ENCODE measurements around the gene DSTN. TPM values are rescaled to one million over a fixed set of nuclear protein-coding genes. Genes with fewer than 3 reads are reported as not detected.

Gene DSTN
- total RNA-seq, 1 donor from 2014 or later, result 258 TPM

DNA sequence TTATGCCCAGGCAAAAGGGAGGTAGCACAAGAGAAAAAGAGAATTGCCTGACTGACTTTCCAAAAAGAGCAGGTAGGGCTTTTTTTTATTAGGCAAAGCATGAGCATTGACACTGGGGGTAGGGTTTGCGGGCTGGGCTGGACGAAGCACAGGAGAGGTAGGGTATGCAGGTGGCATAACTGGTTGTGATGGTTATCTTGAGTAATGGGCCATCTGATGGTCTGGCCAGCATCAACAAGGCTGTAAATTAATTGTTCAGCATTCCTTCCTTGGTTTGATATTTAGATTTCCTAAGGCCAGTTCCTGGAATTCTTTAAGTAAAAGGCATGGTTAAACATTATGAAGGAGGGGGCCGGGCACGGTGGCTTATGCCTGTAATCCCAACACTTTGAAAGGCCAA is 24.7 kb upstream of the DSTN start:
- no peak for DNase-seq (ENCODE audit: low spot score in 2 of 2)
- FAIRE-seq, result no peak

- FAIRE-seq, result no peak
These were observed 20.7 kb upstream of the DSTN start for GRCh38 chr20:17549131-17549530.

DNA sequence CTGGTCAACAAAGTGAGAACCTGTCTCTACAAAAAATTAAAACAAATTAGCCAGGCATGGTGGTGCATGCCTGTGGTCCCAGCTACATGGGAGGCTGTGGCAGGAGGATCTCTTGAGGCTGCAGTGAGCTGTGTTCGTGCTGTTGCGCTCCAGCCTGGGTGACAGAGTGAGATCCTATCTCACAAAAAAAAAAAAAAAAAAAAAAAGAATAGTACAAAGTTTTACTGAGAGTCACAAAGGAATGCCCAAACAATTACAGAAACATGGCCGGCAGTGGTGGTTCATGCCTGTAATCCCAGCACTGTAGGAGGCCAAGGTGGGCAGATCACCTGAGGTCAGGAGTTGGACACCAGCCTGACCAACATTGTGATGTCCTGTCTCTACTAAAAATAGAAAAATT is 14.8 kb upstream of the DSTN start:
- DNase-seq (ENCODE audit: low spot score in 2 of 2) (no peak), FAIRE-seq (no peak)

More at GRCh38 chr20:17549131-17549530, 20.7 kb upstream of the DSTN start:
- no peak for DNase-seq (ENCODE audit: low spot score in 2 of 2)

GRCh38 chr20:17556837-17557674 is 12.8 kb upstream of the DSTN start:
- DNase-seq (ENCODE audit: low spot score in 2 of 2) (no peak), FAIRE-seq (no peak)

DNA sequence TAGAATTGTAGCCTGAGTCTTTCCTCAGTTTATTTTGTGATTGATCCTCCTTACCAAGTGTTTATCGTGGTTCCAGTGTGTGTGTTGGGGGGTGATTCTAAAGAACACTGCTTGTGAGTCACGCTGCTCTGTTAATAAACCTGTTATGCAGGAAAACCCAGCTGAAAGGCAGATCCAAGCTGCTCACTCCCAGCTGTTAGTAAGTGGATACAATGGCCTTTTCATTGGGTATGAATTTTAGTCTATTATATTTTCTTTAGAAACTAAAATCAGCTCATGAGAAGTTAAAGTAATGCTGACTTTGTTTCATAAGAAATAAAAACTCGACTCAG is 12.2 kb upstream of the DSTN start:
- no peak for FAIRE-seq

GRCh38 chr20:17558154-17558940 is 11.5 kb upstream of the DSTN start:
- FAIRE-seq (no peak), DNase-seq (ENCODE audit: low spot score in 2 of 2) (no peak)

More for the DNA sequence above, 12.2 kb upstream of the DSTN start:
- DNase-seq (ENCODE audit: low spot score in 2 of 2), result no peak

DNA sequence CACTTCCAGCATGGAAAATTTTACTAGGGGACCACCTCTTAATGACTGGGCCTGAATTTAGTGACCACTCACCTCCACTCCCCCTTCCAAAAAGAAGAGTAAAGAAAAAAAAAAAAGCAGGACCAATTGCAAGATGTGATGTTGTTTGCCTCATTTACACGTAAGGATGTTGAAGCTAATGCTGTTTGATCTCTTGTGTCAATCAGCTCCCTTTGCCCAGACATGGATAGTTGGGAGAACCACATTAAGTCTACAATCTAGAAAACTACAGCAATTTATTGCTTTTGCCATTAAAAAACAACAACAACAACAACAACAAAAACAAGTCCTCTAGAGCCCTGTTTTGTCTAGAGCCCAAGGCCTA is 11.0 kb upstream of the DSTN start:
- FAIRE-seq (no peak), DNase-seq (ENCODE audit: low spot score in 2 of 2) (no peak)

GRCh38 chr20:17559338-17559737 is 10.5 kb upstream of the DSTN start:
- DNase-seq (ENCODE audit: low spot score in 2 of 2), result no peak
- no peak for FAIRE-seq

DNA sequence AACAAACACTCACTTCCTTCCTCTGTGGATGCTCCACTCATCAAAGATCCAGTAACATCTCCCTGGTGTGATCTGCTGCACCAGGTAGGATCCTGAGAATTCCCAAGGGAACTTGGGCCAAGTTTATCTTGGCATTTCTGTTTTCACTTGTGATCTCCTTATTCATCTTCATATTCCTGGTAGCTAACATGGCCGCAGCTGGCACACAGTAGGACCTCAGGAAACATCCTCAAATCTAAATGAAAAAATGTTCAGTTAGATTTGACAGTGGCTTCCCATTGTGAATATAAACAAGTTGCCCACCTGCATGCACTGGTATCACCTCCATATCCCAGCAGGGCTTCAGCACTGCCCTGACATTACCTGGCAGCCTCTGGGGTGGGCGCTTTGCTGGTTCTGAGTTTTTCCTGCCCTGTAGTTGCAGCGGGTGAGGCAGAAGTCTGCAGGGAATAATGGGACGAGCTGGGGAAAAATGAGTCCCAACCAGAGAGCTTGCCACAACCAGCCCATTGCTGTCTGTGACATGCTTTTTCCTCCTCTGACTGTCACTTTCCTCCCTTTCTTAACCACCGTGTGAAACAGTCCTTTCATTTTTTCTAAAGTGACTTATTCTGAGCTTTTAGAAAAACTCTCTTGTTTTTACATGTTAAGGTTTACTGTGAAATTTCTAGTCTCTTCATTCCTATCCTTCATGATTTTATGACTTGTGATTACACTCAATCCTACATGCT is 9.4 kb upstream of the DSTN start:
- no peak for FAIRE-seq
- no peak for DNase-seq (ENCODE audit: low spot score in 2 of 2)

GRCh38 chr20:17562804-17563305 is 7.0 kb upstream of the DSTN start:
- FAIRE-seq (no peak), DNase-seq (ENCODE audit: low spot score in 2 of 2) (no peak)

GRCh38 chr20:17565169-17565845 is 4.6 kb upstream of the DSTN start:
- DNase-seq (ENCODE audit: low spot score in 2 of 2) (no peak), FAIRE-seq (no peak)

DNA sequence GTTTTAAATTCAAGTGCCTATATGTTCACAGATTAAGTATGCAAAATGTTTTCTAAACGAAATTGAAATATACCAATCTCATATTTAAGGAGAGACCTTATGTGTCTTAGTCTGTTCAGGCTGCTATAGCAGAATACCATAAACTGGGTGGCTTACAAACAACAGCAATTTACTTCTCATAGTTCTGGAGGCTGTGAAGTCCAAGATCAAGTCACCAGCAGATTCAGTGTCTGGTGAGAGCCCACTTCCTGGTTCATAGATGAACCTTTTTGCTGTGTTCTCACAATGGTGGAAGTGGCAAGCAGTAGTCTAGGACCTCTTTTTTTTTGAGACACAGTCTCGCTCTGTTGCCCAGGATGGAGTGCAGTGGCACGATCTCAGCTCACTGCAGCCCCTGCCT is 3.5 kb upstream of the DSTN start:
- DNase-seq (ENCODE audit: low spot score in 2 of 2) (no peak), FAIRE-seq (no peak)

DNA sequence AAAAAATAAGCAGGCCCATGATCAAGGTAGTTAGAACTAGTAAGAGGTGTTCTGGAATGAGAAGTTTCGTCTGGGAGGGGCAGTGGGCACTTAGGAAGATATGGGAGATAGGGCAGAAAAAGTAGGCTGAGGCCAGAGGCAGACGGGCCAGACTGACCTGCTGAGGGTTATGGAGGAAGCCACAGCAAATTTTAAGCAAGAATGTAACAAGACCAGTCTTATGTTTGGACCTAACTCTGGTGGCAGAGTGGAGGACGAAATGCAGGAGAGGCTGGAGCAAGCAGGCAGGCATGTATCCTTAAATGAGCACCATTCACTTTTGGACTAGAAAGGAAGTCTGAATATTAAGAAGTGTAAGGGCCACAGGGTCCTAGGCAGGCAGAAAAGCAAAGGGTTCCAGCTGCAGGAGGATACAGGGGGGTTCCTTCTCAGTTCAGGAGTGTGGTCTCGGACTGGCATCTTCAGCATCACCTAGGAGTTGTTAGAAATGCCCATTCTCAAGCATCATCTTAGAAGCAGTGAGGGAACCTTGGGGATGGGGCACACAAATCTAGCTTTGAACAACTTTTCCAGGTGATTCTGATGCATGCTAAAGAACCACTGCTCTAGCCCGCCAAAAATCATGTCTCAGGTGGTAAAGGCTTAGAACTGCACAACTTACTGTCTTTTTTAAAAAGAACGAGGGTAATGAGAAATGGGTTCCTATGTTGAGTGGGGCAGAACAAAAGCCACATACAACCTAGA is 1.7 kb upstream of the DSTN start:
- no peak for FAIRE-seq

GRCh38 chr20:17568972-17569521 is 828 bp upstream of the DSTN start:
- FAIRE-seq, result no peak
- peak; percentile 63 to 76 for DNase-seq (ENCODE audit: low spot score in 2 of 2)

More for the DNA sequence above, 1.7 kb upstream of the DSTN start:
- DNase-seq (ENCODE audit: low spot score in 2 of 2), result no peak

DNA sequence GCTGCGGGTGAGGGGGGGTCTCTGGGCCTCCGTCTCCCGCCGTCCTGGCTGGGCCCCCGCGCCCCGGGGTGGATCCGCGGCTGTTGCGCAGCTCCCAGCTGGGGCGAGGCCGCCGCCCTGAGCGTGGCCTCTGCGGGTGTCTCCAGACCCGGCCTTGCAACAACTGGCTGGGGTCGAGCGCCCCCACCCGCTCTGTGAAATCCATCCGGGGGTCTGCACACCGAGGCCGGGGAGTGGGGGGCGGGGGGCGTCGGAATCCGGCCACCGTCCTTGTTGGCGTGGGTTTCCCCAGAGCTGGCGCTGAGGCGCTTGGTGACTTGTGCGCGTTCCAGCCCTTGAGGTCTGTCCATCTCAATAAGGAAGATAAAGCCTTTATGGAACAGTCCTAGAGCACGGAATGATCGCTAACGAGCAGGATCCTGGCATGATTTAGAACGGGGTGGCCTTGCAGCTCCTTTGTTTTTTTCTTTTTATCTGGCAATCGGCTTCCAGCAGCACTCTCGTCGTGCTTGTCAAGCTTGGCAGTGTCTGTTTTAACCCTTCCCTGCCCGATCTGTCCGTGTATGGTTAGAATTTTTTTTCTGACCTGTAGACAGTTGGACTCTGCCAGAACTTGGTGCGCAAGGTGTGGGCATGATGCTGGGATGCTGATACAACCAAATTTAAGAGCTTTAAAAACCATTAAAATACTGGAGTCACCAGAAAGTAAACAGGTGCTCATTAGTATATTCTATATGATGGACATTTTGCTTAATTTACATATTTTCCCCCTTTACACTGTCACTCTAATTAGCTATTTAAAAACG is 675 bp downstream of the DSTN start:
- no peak for FAIRE-seq

GRCh38 chr20:17571153-17571527 is 1.3 kb downstream of the DSTN start:
- DNase-seq (ENCODE audit: low spot score in 2 of 2), result no peak
- FAIRE-seq, result no peak

More for the DNA sequence above, 675 bp downstream of the DSTN start:
- DNase-seq (ENCODE audit: low spot score in 2 of 2), result peak in 1 of 2 donors; percentile 32

DNA sequence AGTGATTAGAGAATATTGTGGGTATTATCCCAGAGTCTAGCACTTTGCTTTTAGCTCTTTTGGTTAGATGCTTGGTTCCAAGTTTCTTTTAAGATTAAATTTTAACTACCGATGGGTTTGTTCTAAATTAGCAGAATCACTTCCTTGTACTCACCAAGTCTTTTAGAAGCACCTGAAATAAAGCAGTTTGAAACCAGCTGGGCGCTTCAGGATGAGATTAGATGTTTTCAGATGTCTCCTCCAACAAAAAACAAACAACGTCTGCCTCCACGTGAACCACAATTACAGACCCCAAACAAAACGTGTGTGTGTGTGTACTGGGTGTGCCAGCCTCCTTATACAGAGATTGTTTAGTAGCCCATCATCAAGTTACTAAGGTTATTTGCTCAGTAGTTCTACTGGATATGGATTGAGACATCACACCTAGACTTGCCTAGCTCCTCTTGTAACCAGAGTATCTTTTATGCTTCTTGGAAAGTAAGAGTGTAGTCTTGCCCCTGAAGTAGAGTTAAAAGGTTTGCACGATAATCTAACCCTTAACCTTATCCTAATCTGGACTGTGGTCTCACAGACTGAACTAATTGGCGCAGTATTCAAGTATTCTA is 2.3 kb downstream of the DSTN start:
- DNase-seq (ENCODE audit: low spot score in 2 of 2) (no peak), FAIRE-seq (no peak)

DNA sequence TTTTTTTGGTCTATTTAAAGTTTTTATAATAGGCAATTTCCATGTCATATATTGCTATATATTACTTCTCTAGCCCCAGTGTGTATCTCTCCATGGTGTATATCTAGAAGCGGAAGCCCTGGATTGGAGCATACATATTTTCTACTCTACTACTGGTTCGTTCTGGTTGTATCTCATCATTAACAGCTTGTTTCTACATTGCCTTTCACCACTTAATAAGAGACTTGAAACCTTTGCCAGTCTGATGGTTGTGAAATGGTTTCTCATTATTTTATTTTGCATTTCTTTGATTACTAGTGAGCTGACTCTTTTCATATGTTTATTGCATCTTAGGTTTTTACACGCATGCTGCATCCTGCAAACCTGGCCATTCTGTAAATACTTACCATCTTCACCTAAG is 3.6 kb downstream of the DSTN start:
- DNase-seq (ENCODE audit: low spot score in 2 of 2) (no peak), FAIRE-seq (no peak)
